H1 (cell line): Measurements from ENCODE around the gene ATP2C1. TPM values are rescaled to one million over a fixed set of nuclear protein-coding genes. Genes with fewer than 3 reads are reported as not detected.

Source experiments
- CTCF ChIA-PET: fragments of 300-600 bp; sonication (Branson Sonifier 250); formaldehyde crosslinking; loops from one replicate; lab custom pipeline; 2021; ENCODE audit not compliant: partially characterized antibody; lab: Charles Lee
- POLR2A ChIA-PET: fragments of 300-600 bp; sonication (Branson Sonifier 250); formaldehyde crosslinking; loops from one replicate; lab custom pipeline; 2021; ENCODE audit warnings: inconsistent platforms; ENCODE audit not compliant: partially characterized antibody; lab: Charles Lee
- DNase-seq, 2 experiments: peaks; one replicate each; pipeline versions ENCODE4 v3.0.0 to v3.0.0-alpha.2; 2010 to 2022; ENCODE audit warnings: low spot score in 2 of 2, low read depth in 1 of 2, mixed read lengths in 1 of 2
- FAIRE-seq: peaks from 2 replicates; lab custom pipeline; 2011; peaks lifted over from hg19 to GRCh38; lab: Jason Lieb, UNC
- H2AFZ ChIP-seq: 2 replicates; pipeline ENCODE4 v1.8.1; 2012; ENCODE audit warnings: low read length, inconsistent platforms
- H2AK5ac ChIP-seq: 2 replicates; pipeline ENCODE4 v1.6.1; 2013; ENCODE audit warnings: low read depth, low read length
- H2BK120ac ChIP-seq: replicated peaks from 2 replicates; pipeline ENCODE3; 2013; ENCODE audit warnings: low read depth, low read length, inconsistent platforms
- H2BK12ac ChIP-seq: 2 replicates; pipeline ENCODE4 v1.6.1; 2013; ENCODE audit warnings: low read depth, low read length
- H2BK15ac ChIP-seq: 2 replicates; pipeline ENCODE4 v1.6.1; 2013; ENCODE audit warnings: low read length
- H2BK20ac ChIP-seq: 2 replicates; pipeline ENCODE4 v1.6.1; 2013; ENCODE audit warnings: low read length
- H2BK5ac ChIP-seq: 2 replicates; pipeline ENCODE4 v1.6.1; 2013; ENCODE audit warnings: low read depth, low read length
- H3K14ac ChIP-seq: 2 replicates; pipeline ENCODE4 v1.6.1; 2013; ENCODE audit warnings: inconsistent platforms; ENCODE audit not compliant: insufficient read length
- H3K18ac ChIP-seq: 2 replicates; pipeline ENCODE4 v1.6.1; 2013; ENCODE audit warnings: low read length; ENCODE audit errors: extremely low read depth
- H3K23ac ChIP-seq: 2 replicates; pipeline ENCODE4 v1.6.1; 2013; ENCODE audit warnings: inconsistent platforms; ENCODE audit not compliant: insufficient read length
- H3K23me2 ChIP-seq: 2 replicates; pipeline ENCODE4 v1.6.1; 2013; ENCODE audit warnings: low read depth, low read length
- H3K27ac ChIP-seq: 2 replicates; pipeline ENCODE4 v1.6.1; 2011; ENCODE audit warnings: low read depth, low read length, inconsistent platforms
- H3K27me3 ChIP-seq, 4 experiments: replicated peaks in 1 of 4; 1 replicate in 1 of 4; 2 replicates in 3 of 4; pipeline versions ENCODE4 v1.6.1 to v1.8.1; 2011 to 2013; ENCODE audit warnings: low read length in 3 of 4, mild to moderate bottlenecking in 3 of 4, inconsistent platforms in 2 of 4, mixed read lengths in 2 of 4, moderate library complexity in 1 of 4; ENCODE audit not compliant: control insufficient read depth in 3 of 4, insufficient read depth in 3 of 4; ENCODE audit errors: extremely low read depth in 1 of 4
- H3K36me3 ChIP-seq, 4 experiments: 2 replicates each; pipeline versions ENCODE4 v1.6.1 to v1.8.1; 2011 to 2013; ENCODE audit warnings: mild to moderate bottlenecking in 4 of 4, low read length in 3 of 4, moderate library complexity in 2 of 4, control low read depth in 1 of 4, inconsistent platforms in 1 of 4; ENCODE audit not compliant: insufficient read depth in 4 of 4, control insufficient read depth in 2 of 4
- H3K4ac ChIP-seq: replicated peaks from 2 replicates; pipeline ENCODE3; 2013; ENCODE audit warnings: low read length, low read depth, mixed read lengths, inconsistent platforms; ENCODE audit not compliant: insufficient read length
- H3K4me1 ChIP-seq, 4 experiments: replicated peaks in 1 of 4; 1 replicate in 1 of 4; 2 replicates in 3 of 4; pipeline versions ENCODE4 v1.6.1 to v1.8.1; 2011 to 2013; ENCODE audit warnings: low read length in 3 of 4, inconsistent platforms in 2 of 4, mixed read lengths in 1 of 4; ENCODE audit not compliant: insufficient read depth in 4 of 4, control insufficient read depth in 3 of 4
- H3K4me2 ChIP-seq, 2 experiments: 2 replicates each; pipeline versions ENCODE4 v1.6.1 to v1.8.1; 2011 to 2013; ENCODE audit warnings: low read depth in 2 of 2, low read length in 2 of 2, control low read depth in 1 of 2, inconsistent platforms in 1 of 2, mild to moderate bottlenecking in 1 of 2; ENCODE audit not compliant: insufficient read depth in 1 of 2
- H3K4me3 ChIP-seq, 4 experiments: fragments of 200-600, 300-600 bp in 1 of 4; sonication (generic), shearing (Covaris generic), sonication (Bioruptor Twin) in 1 of 4; 2 replicates each; pipeline versions ENCODE4 v1.5.1 to v1.8.1; 2011 to 2016; ENCODE audit warnings: low read length in 4 of 4, low read depth in 3 of 4, control low read depth in 2 of 4, inconsistent platforms in 2 of 4, mild to moderate bottlenecking in 2 of 4, mixed read lengths in 1 of 4, moderate library complexity in 1 of 4; ENCODE audit not compliant: insufficient read depth in 2 of 4; ENCODE audit errors: extremely low read depth in 1 of 4
- H3K56ac ChIP-seq: replicated peaks from 2 replicates; pipeline ENCODE3; 2013; ENCODE audit warnings: low read depth, mild to moderate bottlenecking, mixed read lengths, low read length, inconsistent platforms; ENCODE audit not compliant: insufficient read length
- H3K79me1 ChIP-seq: 2 replicates; pipeline ENCODE4 v1.6.1; 2013; ENCODE audit warnings: low read depth, low read length, control low read depth
- H3K79me2 ChIP-seq, 2 experiments: 2 replicates each; pipeline versions ENCODE4 v1.6.1 to v1.8.1; 2012 to 2013; ENCODE audit warnings: low read length in 2 of 2, mild to moderate bottlenecking in 2 of 2, inconsistent platforms in 1 of 2; ENCODE audit not compliant: insufficient read depth in 2 of 2, control insufficient read depth in 1 of 2
- H3K9ac ChIP-seq, 4 experiments: replicated peaks in 1 of 4; 1 replicate in 1 of 4; 2 replicates in 3 of 4; pipeline versions ENCODE4 v1.6.1 to v1.8.1; 2011 to 2013; ENCODE audit warnings: low read depth in 3 of 4, low read length in 3 of 4, control low read depth in 2 of 4, mild to moderate bottlenecking in 2 of 4, moderate library complexity in 2 of 4, inconsistent platforms in 1 of 4; ENCODE audit errors: extremely low read depth in 1 of 4
- H3K9me3 ChIP-seq, 2 experiments: 2 replicates each; pipeline versions ENCODE4 v1.6.1 to v1.8.1; 2012 to 2013; ENCODE audit warnings: mild to moderate bottlenecking in 2 of 2, moderate library complexity in 2 of 2, control low read depth in 1 of 2, inconsistent platforms in 1 of 2, low read depth in 1 of 2, low read length in 1 of 2, mixed read lengths in 1 of 2; ENCODE audit not compliant: insufficient read depth in 2 of 2
- H4K20me1 ChIP-seq, 2 experiments: replicated peaks in 1 of 2; 2 replicates each; pipeline versions ENCODE3 to v1.8.1; 2011 to 2013; ENCODE audit warnings: inconsistent platforms in 2 of 2, low read length in 2 of 2, mild to moderate bottlenecking in 1 of 2; ENCODE audit not compliant: insufficient read depth in 2 of 2, control insufficient read depth in 1 of 2
- H4K5ac ChIP-seq: 2 replicates; pipeline ENCODE4 v1.6.1; 2013; ENCODE audit warnings: low read length, low read depth, mixed read lengths, inconsistent platforms; ENCODE audit not compliant: insufficient read length
- H4K8ac ChIP-seq: 2 replicates; pipeline ENCODE4 v1.8.0; 2013; ENCODE audit warnings: mild to moderate bottlenecking, moderate library complexity, low read length, inconsistent platforms; ENCODE audit not compliant: insufficient read depth; ENCODE audit errors: extremely low read depth
- H4K91ac ChIP-seq: replicated peaks from 2 replicates; pipeline ENCODE3; 2013; ENCODE audit warnings: low read length, mixed read lengths, inconsistent platforms; ENCODE audit not compliant: insufficient read length
- BACH1 ChIP-seq: IDR thresholded peaks from 2 replicates; pipeline ENCODE4 v1.6.1; 2012; ENCODE audit warnings: low read length, improper control_type of control experiment
- CHD2 ChIP-seq: IDR thresholded peaks from 2 replicates; pipeline ENCODE4 v1.6.1; 2012; ENCODE audit warnings: low read length, improper control_type of control experiment
- GABPA ChIP-seq: IDR thresholded peaks from 2 replicates; pipeline ENCODE4 v1.6.1; 2011; ENCODE audit warnings: mild to moderate bottlenecking, low read length, moderate library complexity, borderline replicate concordance; ENCODE audit not compliant: insufficient read depth
- HDAC2 ChIP-seq, 2 experiments: fragments of 300-600 bp in 1 of 2; sonication (generic) in 1 of 2; IDR thresholded peaks; 2 replicates each; pipeline ENCODE4 v1.6.1; 2011 to 2012; ENCODE audit warnings: low read depth in 2 of 2, low read length in 2 of 2, mild to moderate bottlenecking in 2 of 2, moderate library complexity in 2 of 2, borderline replicate concordance in 1 of 2, inconsistent platforms in 1 of 2
- RBBP5 ChIP-seq: IDR thresholded peaks from 2 replicates; pipeline ENCODE4 v1.7.1; 2012; ENCODE audit warnings: low read depth, mild to moderate bottlenecking, inconsistent platforms, low read length, moderate library complexity, borderline replicate concordance
- SIX5 ChIP-seq: IDR thresholded peaks from 2 replicates; pipeline ENCODE4 v1.6.1; 2011; ENCODE audit warnings: mild to moderate bottlenecking, low read depth, low read length
- YY1 ChIP-seq: IDR thresholded peaks from 2 replicates; pipeline ENCODE4 v1.6.1; 2011; ENCODE audit warnings: low read depth, mild to moderate bottlenecking, low read length
- ZNF274 ChIP-seq: IDR thresholded peaks from 2 replicates; pipeline ENCODE4 v1.7.0; 2012; ENCODE audit warnings: low read length, borderline replicate concordance; ENCODE audit errors: extremely low read depth
- WGBS, 2 experiments: shearing (Covaris generic) in 1 of 2; methylation state at CpG; one replicate each; pipeline versions ENCODE4 v1.1.6 to v1.1.7; 2013 to 2015; ENCODE audit warnings: low lambda C conversion rate in 2 of 2, mixed read lengths in 2 of 2, inconsistent platforms in 1 of 2, low coverage in 1 of 2, missing lambda C conversion rate in 1 of 2; ENCODE audit not compliant: insufficient replicate concordance in 2 of 2, insufficient coverage in 1 of 2, insufficient read length in 1 of 2; ENCODE audit errors: extremely low coverage in 1 of 2, missing lambda C conversion rate in 1 of 2; 5-methylcytosine and 5-hydroxymethylcytosine counted together
- polyA plus RNA-seq, 7 experiments: library from polyadenylated mRNA; depleted of rRNA in 3 of 7; stranded (reverse) in 5 of 7; unstranded in 2 of 7; fragments of >200 nt in 5 of 7; fragments of 200-250 nt in 2 of 7; gene quantifications; 1 replicate in 5 of 7; 2 replicates in 1 of 7; 4 replicates in 1 of 7; pipeline versions ENCODE4 v1.2.1 to v1.2.3, GENCODE V29; 2011 to 2013; ENCODE audit warnings: missing spikeins in 2 of 7, mixed read lengths in 2 of 7
- total RNA-seq: library from RNA; stranded (reverse); fragmentation: NEBNext Ultra II Directional; extraction: Animal tissue kit (Norgen Biotek cat#: 25700); gene quantifications from 2 replicates; pipeline ENCODE4 v1.2.1, GENCODE V29; 2021
- TF ChIP-seq, protein P1 (sequence below): IDR thresholded peaks from 2 replicates; pipeline ENCODE4 v1.6.1; 2011; ENCODE audit warnings: low read depth, mild to moderate bottlenecking, low read length; ENCODE audit not compliant: insufficient read depth
- TF ChIP-seq, protein P2 (sequence below): IDR thresholded peaks from 2 replicates; pipeline ENCODE4 v1.6.1; 2012; ENCODE audit warnings: inconsistent platforms
- TF ChIP-seq, protein P3 (sequence below): IDR thresholded peaks from 2 replicates; pipeline ENCODE4 v1.6.1; 2012; ENCODE audit warnings: low read length, inconsistent platforms

The ATP2C1 gene
- total and polyA plus RNA-seq, 2 of the 8 experiments (the other 6 are each of a cell fraction or from before 2014, with no cell fraction given), result 50.7 to 68.5 TPM

DNA sequence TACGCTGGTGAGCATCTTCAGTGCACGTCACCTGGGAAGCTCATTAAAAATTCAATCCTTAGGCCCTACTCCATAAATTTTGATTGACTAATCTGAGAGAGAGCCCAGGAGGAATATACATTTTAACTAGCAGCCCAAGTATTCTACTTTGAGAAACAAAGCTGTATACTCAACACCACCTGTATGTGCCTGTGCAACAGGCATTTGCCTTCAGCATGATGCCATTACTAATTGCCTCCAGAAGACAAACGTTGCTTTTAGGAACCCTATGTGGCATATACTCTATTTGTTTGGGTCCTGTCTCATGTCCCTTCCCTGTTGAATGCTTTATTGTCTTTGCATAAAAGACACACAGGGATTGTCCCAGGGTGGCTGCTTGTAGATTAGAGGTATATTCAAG, 125.1 kb downstream of the ATP2C1 start:
- H4K5ac ChIP-seq, result no peak overlapping the region
- no peak overlapping the region for H4K8ac ChIP-seq
- H3K9ac ChIP-seq, result no peak overlapping the region
- no peak overlapping the region for H3K23ac ChIP-seq
- no peak overlapping the region for H2BK20ac ChIP-seq
- no peak overlapping the region for H3K14ac ChIP-seq
- no peaks in the 10 kb centered on the region for H3K23me2 ChIP-seq
- no peaks in the 10 kb centered on the region for H3K79me1 ChIP-seq
- no peaks in the 10 kb centered on the region for H3K4me1 ChIP-seq
- H3K56ac ChIP-seq, result no peak overlapping the region
- ChIA-PET POLR2A (interaction anchor here (1.3 kb wide), 1 partner anchor 12 kb away, joined by 3 read pairs; no protein-coding TSS in a partner anchor), CTCF (interaction anchor here (0.7 kb wide), 1 partner anchor 126 kb away, joined by 3 read pairs; no protein-coding TSS in a partner anchor)
- FAIRE-seq (no peak), DNase-seq (no peak)
- no peak overlapping the region for H2AFZ ChIP-seq
- H4K91ac ChIP-seq, result no peak overlapping the region
- no peaks in the 10 kb centered on the region for H3K27me3 ChIP-seq
- H3K79me2 ChIP-seq, result no peaks in the 10 kb centered on the region
- no peak overlapping the region for H3K4me2 ChIP-seq
- H3K36me3 ChIP-seq, result peaks cover 3 to 34% (median 16%) of the 10 kb centered on the region in 4 experiments; a peak in 7 of 8 replicates
- H2BK120ac ChIP-seq, result no peak overlapping the region
- H2BK15ac ChIP-seq, result no peak overlapping the region
- H2AK5ac ChIP-seq, result no peak overlapping the region
- H3K27ac ChIP-seq, result no peak overlapping the region
- no peak overlapping the region for H3K4ac ChIP-seq
- H2BK12ac ChIP-seq, result no peak overlapping the region
- H3K9me3 ChIP-seq, result no peaks in the 10 kb centered on the region
- H2BK5ac ChIP-seq, result no peak overlapping the region
- no peak overlapping the region for H3K18ac ChIP-seq
- WGBS, 2 experiments, result 82% methylated on average over 3 of the region's 3 CpGs; no CpG with 5 or more reads in 1 of the 2 experiments
- H4K20me1 ChIP-seq, result peaks cover 0 to 4% of the 10 kb centered on the region in 2 experiments
- no peak overlapping the region for H3K4me3 ChIP-seq
- TF ChIP-seq, protein P1, sequence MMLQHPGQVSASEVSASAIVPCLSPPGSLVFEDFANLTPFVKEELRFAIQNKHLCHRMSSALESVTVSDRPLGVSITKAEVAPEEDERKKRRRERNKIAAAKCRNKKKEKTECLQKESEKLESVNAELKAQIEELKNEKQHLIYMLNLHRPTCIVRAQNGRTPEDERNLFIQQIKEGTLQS, result no peak
- TF ChIP-seq, protein P2, sequence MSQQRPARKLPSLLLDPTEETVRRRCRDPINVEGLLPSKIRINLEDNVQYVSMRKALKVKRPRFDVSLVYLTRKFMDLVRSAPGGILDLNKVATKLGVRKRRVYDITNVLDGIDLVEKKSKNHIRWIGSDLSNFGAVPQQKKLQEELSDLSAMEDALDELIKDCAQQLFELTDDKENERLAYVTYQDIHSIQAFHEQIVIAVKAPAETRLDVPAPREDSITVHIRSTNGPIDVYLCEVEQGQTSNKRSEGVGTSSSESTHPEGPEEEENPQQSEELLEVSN, result no peak
- TF ChIP-seq, protein P3, sequence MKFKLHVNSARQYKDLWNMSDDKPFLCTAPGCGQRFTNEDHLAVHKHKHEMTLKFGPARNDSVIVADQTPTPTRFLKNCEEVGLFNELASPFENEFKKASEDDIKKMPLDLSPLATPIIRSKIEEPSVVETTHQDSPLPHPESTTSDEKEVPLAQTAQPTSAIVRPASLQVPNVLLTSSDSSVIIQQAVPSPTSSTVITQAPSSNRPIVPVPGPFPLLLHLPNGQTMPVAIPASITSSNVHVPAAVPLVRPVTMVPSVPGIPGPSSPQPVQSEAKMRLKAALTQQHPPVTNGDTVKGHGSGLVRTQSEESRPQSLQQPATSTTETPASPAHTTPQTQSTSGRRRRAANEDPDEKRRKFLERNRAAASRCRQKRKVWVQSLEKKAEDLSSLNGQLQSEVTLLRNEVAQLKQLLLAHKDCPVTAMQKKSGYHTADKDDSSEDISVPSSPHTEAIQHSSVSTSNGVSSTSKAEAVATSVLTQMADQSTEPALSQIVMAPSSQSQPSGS, result no peak
- TF ChIP-seq HDAC2 (IDR thresholded peaks at IDR 0.05; ENCODE audit: borderline replicate concordance in 1 of 2, low read depth in 2 of 2, low read length in 2 of 2), result no peak
- TF ChIP-seq ZNF274, result no peak
- no peak for TF ChIP-seq YY1
- no peak for TF ChIP-seq GABPA
- TF ChIP-seq BACH1, result no peak
- TF ChIP-seq SIX5, result no peak
- no peak for TF ChIP-seq RBBP5
- TF ChIP-seq CHD2, result no peak
